ENCODE measurements around the gene RNASE13.

The RNASE13 gene, protein sequence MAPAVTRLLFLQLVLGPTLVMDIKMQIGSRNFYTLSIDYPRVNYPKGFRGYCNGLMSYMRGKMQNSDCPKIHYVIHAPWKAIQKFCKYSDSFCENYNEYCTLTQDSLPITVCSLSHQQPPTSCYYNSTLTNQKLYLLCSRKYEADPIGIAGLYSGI

DNA sequence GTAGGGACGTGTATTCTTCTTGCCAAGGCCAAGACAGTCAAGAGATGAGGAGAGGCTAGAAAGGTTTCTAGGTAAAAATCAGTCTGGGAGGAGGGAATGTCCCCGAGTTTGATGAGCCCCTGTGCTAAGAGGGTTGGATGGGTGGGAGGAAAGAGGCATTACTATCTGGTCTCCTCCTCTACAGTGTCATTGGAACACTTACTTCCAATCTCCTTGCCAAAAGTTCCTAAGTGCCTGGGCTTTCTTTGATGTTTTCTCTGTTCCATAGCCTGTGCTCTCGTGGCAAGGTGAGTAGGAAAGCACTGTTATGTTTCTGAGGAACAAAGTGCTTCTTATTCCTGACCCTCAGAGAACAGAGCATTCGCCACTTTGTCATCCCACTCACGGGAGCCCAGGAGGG, at the start of gene RNASE13:
RNASE13 (minus strand) TSS at position 101 of the 400 bp plus-strand sequence. CDS start 519 bp downstream, outside the sequence.
- DNase-seq = no peak

DNA sequence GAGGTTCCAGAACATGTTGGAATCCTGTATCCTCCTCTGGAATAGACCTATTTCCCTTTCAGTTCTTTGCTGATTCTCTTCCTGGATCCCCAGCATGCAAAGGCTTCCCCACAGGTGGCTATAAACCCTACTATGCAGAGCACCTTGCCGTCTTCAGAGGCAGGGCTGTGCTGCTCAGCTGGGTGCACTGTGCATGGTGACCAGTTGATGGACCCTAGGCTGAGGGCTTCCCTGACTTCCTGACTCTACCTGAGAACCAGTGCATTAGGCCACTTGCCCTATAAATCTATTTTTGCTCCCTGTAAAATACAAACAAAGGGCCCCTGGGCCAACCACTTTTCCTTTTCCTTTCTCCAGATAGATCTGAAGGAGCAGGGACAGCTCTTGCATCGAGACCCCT, 49.8 kb upstream of the RNASE13 start:
- no peak for DNase-seq

DNA sequence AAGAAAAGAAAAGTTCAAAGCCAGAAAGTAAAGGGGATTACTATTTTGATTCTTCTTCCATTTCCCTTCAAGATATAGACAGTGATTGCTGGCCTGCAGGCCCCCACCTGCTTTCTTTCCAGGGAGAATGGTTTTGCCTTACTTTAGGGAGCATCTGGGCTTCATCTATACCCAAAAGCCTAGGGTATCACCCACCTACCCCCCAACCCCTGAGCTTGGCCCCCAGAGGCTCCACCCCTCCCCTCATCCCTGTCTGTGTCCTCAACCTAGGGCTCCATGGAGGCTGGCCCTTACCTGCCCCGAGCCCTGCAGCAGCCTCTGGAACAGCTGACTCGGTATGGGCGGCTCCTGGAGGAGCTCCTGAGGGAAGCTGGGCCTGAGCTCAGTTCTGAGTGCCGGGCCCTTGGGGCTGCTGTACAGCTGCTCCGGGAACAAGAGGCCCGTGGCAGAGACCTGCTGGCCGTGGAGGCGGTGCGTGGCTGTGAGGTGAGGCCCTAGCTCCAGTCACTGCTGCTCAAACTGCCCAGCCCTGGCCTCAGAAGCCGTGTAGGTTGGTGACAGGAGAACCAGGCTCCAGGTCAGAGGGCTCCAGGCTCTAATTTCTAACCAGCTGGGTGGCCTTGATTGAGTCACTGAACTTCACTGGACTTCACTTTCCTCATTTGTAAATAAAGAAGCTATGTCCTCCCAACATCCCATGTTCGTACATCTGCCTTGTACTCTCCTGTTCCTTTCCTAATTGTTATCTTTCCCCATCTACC, 49.1 kb upstream of the RNASE13 start:
- no peak for DNase-seq

DNA sequence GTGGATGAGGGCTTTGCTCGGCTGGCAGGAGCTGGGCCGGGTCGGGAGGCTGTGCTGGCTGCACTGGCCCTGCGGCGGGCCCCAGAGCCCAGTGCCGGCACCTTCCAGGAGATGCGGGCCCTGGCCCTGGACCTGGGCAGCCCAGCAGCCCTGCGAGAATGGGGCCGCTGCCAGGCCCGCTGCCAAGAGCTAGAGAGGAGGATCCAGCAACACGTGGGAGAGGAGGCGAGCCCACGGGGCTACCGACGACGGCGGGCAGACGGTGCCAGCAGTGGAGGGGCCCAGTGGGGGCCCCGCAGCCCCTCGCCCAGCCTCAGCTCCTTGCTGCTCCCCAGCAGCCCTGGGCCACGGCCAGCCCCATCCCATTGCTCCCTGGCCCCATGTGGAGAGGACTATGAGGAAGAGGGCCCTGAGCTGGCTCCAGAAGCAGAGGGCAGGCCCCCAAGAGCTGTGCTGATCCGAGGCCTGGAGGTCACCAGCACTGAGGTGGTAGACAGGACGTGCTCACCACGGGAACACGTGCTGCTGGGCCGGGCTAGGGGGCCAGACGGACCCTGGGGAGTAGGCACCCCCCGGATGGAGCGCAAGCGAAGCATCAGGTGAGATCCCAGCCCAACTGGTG, 47.0 kb upstream of the RNASE13 start:
- DNase-seq = no peak

DNA sequence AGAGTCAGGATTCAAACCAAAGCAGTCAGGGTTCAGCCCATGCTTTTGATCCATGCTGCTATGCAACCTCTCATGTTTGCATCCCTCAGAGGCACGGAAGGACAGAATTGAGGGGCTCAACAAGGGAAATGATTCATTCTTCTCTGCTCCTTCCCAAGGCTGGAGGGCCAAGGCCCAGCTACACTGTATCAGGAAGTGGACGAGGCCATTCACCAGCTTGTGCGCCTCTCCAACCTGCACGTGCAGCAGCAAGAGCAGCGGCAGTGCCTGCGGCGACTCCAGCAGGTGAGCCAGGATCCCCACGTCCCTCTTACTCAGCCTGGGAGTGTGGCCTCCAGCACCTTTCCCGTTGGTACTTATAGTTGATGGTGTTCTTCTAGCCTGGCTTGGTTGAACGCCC, 44.1 kb upstream of the RNASE13 start:
- no peak for DNase-seq

DNA sequence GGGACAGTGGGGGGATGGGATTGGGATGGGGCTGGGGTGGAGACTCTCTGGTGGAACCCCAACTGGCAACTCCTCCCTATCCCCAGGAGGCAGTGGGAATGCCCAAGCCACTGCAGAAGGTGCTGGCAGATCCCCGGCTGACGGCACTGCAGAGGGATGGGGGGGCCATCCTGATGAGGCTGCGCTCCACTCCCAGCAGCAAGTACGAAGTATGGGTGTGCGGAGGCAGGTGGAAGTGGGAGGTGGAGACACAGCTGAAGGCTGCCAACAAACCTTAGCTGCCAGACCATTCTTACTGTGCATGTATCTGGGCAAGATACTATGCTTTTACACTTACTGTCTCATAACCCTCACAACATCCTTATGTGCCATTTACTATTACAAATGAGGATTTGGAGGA, 43.7 kb upstream of the RNASE13 start:
- no peak for DNase-seq

DNA sequence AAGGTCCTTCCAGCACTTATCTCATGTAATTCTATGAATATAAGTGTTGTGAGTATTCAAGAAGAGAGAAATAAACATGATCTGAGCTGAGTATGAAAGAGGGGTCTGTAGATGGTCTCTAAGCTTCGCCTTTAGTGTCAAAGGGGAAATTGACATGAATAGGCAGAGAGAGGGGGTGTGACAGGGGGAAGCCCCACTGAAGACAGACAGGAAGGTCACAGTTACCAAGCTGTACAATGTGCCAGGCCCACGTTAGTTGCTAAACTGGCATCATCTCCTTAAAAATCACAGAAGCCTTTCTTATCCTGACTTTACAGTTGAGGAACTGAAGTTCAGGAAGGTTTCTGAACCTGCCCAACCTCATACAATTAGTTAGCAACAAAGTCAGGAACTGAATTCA, 43.1 kb upstream of the RNASE13 start:
- DNase-seq = no peak

DNA sequence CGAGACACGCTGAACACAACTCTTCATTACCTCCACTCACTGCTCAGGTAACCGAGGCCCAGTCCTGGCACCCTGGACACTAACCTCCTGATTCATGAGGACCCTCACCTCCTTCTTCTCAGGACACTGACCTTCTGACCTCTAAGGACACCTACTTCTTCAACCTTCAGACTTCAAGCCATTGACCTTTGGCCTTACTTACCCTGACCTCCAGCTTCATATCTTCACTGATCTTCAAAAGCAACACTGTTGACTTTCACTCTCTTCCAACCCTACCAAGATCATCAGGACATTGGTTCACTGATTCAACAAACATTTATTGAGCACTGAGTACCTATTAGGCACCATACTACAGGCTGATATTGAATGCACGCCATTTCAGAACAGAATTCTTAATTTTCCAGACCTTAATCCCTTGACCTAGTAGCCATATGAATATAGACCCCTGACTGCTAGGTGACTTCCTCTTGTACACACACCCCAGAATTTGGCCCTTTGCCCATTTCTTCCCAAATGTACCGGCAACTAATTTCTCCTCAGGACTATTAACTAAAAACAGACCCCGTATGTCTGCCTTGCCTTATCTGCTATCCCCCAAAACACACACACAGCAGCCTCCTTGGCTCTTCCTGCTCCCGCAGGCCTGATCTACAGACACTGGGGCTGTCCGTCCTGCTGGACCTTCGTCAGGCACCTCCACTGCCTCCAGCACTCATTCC, 41.3 kb upstream of the RNASE13 start:
- DNase-seq = no peak

DNA sequence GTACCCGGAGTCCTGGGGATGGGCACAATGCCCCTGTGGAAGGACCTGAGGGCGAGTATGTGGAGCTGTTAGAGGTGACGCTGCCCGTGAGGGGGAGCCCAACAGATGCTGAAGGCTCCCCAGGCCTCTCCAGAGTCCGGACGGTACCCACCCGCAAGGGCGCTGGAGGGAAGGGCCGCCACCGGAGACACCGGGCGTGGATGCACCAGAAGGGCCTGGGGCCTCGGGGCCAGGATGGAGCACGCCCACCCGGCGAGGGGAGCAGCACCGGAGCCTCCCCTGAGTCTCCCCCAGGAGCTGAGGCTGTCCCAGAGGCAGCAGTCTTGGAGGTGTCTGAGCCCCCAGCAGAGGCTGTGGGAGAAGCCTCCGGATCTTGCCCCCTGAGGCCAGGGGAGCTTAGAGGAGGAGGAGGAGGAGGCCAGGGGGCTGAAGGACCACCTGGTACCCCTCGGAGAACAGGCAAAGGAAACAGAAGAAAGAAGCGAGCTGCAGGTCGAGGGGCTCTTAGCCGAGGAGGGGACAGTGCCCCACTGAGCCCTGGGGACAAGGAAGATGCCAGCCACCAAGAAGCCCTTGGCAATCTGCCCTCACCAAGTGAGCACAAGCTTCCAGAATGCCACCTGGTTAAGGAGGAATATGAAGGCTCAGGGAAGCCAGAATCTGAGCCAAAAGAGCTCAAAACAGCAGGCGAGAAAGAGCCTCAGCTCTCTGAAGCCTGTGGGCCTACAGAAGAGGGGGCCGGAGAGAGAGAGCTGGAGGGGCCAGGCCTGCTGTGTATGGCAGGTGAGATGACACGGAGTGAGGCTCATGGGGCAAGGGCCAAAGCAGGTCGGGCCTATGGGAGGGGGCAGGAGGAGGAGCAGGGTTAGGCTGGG, 40.0 kb upstream of the RNASE13 start:
- DNase-seq = peak; percentile 33

DNA sequence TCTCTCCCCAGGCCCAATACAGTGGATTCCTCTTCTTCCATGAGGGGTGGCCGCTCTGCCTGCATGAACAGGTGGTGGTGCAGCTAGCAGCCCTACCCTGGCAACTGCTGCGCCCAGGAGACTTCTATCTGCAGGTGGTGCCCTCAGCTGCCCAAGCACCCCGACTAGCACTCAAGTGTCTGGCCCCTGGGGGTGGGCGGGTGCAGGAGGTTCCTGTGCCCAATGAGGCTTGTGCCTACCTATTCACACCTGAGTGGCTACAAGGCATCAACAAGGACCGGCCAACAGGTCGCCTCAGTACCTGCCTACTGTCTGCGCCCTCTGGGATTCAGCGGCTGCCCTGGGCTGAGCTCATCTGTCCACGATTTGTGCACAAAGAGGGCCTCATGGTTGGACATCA, 39.3 kb upstream of the RNASE13 start:
- DNase-seq = peak; percentile 30

DNA sequence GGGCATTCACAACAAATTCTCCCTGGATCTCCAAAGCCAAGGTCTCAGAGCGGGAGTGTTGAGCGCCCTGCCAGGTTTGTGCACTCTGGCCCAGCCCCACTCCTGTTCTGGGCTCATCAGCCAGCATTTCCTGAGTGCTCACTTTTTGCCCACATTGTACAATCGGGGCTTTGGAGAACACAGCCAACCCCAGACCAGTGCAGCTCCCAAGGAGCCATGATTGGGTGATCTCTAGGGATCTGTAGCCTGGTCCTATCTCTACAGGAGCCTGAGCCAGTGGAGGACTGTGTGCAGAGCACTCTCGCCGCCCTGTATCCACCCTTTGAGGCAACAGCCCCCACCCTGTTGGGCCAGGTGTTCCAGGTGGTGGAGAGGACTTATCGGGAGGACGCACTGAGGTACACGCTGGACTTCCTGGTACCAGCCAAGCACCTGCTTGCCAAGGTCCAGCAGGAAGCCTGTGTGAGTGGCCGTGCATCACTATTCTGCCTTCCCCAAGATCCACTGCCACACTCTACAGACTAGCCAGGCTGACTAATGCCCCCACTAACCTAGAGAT, 38.3 kb upstream of the RNASE13 start:
- no peak for DNase-seq

DNA sequence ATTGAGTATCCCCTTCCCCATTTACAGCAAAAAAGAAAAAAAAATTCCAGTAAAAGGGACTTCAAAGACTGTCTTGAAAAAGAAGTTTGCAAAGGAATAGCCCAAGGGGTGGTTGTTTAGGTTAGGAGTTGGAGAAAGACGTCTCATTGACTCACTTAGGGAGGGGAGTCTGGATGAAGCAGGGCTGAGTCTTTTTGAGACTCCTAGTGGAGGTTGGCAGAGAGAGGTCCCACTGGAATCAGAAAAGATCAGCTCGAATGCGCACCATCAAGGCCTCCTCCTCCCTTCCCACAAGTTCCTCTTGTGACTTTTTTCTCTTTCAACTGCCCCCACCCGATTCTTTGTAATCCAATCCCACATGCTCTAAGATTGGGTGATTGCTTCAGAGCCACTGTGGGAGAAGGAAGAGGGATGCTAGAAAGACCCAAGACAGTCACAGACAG, 37.4 kb upstream of the RNASE13 start:
- DNase-seq = peak; percentile 25

DNA sequence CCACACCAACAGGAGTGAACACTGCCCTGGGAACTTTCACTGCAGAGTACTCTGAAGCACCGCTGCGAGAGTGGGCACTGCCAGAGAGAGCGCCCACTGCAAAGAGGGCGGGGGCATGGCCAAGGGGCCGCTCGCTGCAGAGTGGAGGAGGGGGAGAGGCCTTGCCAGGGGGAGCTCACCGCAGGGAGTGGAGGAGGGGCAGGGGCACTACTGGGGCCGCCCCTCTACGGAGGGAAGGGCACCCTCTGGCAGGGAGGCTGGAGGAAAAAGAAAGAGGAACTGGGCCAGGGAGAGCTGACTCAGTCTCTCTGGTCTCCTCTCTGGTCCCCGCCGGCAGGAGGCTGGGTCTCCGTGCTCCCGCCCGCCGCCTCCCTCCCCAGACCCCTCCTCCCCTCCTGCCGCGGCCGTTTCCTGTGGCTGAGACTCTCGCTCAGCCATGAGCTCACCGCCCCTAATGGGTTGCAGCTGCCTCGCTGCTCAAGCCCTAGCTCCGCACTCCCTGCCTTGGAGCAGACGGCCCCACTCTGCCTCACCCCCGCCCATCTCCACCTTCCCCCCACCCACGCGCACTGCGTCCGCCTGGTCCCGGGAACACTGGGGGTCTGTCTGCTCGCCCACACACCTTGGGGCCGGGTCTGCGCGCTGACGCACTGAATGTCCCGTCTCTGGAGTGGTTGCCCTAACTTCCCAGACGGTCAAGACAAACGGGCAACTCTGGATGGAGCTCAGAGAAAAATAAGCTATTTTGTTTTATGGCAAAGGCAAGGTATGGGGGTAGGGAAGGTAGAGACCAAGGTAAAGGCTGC, 36.8 kb upstream of the RNASE13 start:
- peak; percentile 82 for DNase-seq

DNA sequence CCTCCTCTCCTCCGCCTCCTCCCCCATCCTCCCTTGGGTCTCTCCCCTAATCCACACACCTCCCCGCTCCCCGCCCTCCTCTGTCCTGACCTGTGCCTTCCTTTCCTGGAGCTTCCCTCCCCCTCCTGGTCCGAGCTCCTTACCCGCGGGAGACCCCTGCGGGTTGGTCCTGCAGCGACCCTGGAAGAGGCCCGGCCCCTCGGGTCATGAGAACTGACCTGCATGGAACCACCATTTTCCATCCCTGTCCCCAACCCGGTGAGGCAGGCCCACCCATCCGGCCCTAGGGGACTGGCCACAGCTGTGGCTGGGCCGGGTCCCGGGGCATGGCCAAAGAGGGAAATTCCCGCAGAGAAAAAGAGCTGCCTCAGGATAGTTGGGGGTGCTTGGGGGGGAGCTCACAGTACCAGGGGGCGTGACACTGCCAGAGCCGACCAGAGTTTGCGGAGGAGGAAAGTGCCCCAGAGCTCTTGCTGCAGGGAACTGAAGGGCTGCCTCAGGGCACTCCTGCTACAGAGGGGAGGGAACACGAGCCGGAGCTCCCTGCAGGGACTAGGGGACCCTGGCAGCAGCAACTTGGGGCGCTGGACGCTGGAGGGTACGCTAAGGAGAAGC, 36.1 kb upstream of the RNASE13 start:
- peak; percentile 48 for DNase-seq

DNA sequence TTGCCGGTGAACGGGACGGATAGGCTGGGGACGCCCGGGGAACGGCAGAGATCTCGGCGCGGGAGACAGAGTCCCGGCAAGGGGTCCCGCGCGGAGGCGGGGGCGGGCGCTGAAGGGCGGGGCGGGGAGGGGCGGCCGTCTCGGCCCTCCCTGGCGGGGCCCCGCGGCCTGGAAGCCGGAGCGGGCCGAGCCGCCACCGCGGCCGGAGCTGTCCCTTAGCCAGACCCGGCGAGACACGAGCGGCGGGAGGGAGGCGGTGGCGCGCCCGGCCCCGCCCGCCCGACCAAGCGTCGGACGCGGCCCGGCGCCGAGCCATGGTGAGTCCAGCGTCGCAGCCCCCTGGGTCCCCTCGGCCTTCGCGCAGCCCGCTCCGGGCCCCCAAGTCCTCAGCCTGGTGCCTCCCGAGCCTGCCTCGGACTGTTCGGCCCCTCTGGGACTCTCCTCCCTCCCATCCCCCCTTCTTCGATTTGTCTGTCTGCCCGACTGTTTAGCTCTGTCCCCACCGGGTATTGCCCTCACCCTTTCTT, 35.5 kb upstream of the RNASE13 start, which contains the start of gene ARHGEF40:
ARHGEF40 (plus strand) TSS at position 222 of the 527 bp plus-strand sequence; CDS start at position 315, 93 bp downstream.
- no peak for DNase-seq

DNA sequence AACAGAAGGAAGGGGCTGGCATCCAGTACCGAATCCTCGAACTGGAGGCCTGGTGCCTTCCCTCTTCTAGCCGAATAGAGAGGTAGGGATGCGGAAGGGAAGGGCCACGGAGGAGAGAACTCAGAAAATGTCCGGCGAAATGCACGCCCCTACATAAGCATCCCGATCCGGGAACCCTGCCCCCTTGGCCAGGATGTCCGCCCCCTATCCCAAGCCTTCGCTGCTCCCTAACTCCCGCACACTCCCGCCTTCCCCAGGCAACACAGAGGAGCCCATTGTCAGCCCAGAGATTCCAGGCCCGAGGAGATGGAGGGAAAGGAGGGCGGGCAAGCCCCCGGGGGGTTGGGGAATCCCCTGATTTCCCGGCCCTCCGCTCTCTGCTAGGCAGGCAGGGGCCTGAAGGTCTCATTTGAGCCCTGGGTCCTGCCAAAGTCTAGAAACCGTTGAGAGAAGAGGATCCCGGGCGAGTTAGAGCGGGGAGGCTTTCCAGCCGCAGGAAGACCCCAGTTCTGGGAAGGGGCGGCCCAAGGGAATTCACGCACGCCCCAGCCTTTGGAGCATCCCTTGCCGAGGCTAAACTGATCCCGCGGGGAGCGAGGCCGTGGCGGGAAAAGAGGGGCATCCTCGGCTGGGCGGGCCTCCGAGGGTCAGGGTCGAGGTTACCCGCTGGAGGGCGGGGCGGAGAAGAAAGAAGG, 34.9 kb upstream of the RNASE13 start:
- peak; percentile 66 for DNase-seq

DNA sequence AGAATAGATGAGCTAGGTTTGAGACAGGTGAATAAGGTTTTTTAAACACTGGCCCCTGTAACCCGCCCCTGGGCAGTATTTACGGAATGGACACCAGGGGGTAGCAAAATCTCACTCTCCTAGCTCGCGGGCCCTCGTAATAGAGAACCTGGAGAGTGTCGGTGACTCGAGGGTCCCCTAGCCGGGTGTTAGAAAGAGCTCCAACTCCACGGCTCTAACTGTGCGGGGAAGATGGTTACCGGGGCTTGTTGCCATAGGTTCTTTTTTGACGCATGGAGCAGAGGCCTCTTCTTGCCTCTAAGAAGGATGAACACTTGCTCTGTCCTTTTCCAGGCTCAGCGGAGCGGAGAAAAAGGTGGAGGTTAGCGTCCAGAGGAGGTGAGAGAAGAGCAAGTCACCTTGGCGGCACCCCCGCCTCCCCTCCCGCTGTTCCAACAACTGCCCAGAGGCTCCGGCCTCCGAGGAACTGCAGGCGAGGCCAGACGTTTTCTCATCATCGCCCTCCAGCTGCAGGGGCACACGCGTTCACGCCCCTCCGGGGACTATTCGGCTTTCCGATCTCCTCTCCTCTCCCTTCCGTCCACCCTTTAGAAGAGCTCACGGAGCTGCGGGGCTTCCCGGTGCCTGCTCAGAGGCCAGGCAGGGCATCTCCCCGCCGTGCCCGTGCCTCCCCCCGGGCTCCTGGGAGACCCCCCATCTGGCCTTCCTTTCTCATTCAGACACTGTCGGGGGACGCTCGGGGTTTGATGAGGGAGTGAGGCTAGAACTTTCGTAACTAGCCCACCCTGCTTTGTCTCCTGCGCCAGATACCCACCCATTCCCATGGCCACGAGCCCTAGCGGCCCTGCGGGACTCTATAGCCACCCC, 34.1 kb upstream of the RNASE13 start:
- peak; percentile 91 for DNase-seq

DNA sequence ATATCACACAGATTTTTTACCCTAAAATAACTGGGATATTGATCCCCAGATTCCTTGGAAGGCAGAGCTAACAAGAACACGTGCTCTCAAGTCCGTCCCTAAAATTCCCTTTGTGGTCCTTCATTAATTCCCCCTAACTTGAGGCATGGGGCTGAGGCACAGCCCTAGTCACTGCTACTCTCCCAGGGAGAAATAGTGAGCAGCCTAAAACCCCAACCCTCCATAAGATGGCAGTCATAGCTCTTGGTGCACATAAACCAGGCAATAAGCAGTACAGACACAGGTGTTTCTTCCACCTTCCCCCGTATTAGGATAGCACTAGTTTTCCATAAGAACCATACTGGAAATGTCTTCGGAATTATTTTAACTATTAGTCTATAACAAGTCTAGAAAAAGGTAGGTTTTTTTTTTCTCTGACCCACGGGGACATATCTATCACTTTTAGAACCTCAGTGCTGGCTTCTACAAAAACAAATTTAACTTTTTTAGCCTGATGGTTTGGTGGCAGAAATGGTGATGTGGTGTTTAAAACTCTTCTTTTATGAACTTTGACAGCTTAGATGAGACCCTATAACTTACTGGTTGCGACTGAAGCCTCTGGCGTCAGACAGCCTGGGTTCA, 32.4 kb upstream of the RNASE13 start:
- DNase-seq = peak; percentile 81
